HepG2 (cell line): Measurements from ENCODE around the gene IRF1. TPM values are rescaled to one million over a fixed set of nuclear protein-coding genes. Genes with fewer than 3 reads are reported as not detected.

Source experiments
- FOSL1 ChIP-seq: sonication (generic); formaldehyde crosslinking; IDR thresholded peaks from 2 replicates; pipeline ENCODE4 v1.9.0; 2021; ENCODE audit warnings: missing genetic modification reagents, borderline replicate concordance
- HHEX ChIP-seq: IDR thresholded peaks from 2 replicates; pipeline ENCODE4 v1.6.1; 2016; ENCODE audit warnings: control low read depth
- RARG ChIP-seq: sonication (generic); formaldehyde crosslinking; IDR thresholded peaks from 2 replicates; pipeline ENCODE4 v1.4.0; 2020; ENCODE audit warnings: low read depth, mild to moderate bottlenecking, missing genetic modification reagents
- polyA plus RNA-seq, 8 experiments: library from polyadenylated mRNA; depleted of rRNA in 3 of 8; stranded (reverse) in 7 of 8; unstranded in 1 of 8; fragments of >200 nt; fragmentation: Illumina TruSeq in 4 of 8; extraction: Trizol in 4 of 8; gene quantifications; 2 replicates each; pipeline versions ENCODE4 v1.2.1 to v1.2.3, GENCODE V29; 2011 to 2016; ENCODE audit warnings: low read depth in 4 of 8, missing spikeins in 1 of 8, mixed read lengths in 1 of 8; ENCODE audit not compliant: insufficient read depth in 1 of 8
- total RNA-seq, 5 experiments: library from RNA; depleted of rRNA; stranded (reverse); fragments of >200 nt; fragmentation: Illumina TruSeq; extraction: Trizol; gene quantifications; 2 replicates each; pipeline ENCODE4 v1.2.3, GENCODE V29; 2016; ENCODE audit warnings: low read depth in 1 of 5
- TF ChIP-seq, protein P1 (sequence below): sonication (generic); formaldehyde crosslinking; IDR thresholded peaks from 2 replicates; pipeline ENCODE4 v1.4.0; 2020; ENCODE audit warnings: missing genetic modification reagents
- TF ChIP-seq, protein P2 (sequence below): sonication (generic); formaldehyde crosslinking; IDR thresholded peaks from 2 replicates; pipeline ENCODE4 v1.4.0; 2020; ENCODE audit warnings: low read depth, mild to moderate bottlenecking, missing genetic modification reagents
- TF ChIP-seq, protein P3 (sequence below), 2 experiments: fragments of 450-650 bp in 1 of 2; sonication (generic) in 1 of 2; formaldehyde crosslinking in 1 of 2; IDR thresholded peaks; 2 replicates each; pipeline versions ENCODE4 v1.6.1 to v1.8.0; 2016 to 2022; ENCODE audit warnings: antibody characterized with exemption in 1 of 2, mild to moderate bottlenecking in 1 of 2, missing genetic modification reagents in 1 of 2
- TF ChIP-seq, protein P4 (sequence below): sonication (generic); formaldehyde crosslinking; IDR thresholded peaks from 2 replicates; pipeline ENCODE4; 2020; ENCODE audit warnings: missing genetic modification reagents, mild to moderate bottlenecking, borderline replicate concordance
- TF ChIP-seq, protein P5 (sequence below): sonication (generic); formaldehyde crosslinking; IDR thresholded peaks from 2 replicates; pipeline ENCODE4 v1.5.0; 2020; ENCODE audit warnings: mild to moderate bottlenecking, missing genetic modification reagents, moderate library complexity

IRF1 gene
- total and polyA plus RNA-seq, 2 of the 13 experiments (the other 11 are each of a cell fraction or from before 2014, with no cell fraction given): 4.1 to 8.8 TPM

DNA sequence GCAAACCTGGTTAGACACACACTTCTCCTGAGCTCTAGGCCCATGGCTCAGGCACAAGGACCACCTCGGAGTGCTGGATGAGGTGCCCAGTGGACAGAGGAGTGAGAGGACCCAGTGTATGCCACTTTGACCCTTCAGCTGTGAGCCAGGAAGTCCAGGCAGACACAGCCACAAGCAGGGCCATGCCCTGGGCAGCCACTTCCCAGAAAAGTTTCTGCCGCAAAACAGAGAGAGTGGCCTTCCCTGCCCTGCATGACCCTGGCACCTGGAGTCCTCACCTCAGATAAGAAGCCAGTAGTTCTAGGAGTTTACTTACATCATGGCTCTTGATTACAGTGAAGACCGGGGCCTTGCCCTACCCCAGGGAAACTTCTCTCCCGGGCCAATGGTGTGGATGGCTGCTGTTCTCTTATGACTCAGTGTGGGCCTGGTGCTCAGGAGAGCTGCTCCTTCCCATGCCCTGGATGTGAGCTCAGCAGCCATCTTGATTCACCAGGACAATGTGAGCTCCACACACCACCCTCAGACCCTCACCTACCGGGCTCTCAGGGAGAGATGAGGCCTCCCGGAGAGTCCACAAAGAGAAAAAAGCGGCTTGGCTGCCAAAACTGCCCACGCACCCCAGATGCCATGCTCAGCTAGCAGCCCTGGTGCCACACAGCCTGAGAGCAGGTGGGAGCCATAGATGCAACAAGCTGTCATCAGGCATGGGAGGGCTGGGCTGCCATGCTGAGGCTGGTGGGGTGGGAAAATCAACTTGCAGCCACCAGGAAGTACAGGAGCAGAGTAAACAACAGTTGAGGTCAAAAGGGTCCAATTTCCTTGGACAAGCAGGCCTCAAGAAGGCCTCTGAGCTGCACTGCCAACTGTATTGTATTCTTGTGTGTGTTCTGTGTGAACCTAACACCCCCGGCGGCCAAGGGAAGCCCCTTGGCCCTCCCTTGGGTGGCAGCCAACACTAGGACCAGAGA, 11.7 kb upstream of the IRF1 start (continued):
- TF ChIP-seq, protein P1, sequence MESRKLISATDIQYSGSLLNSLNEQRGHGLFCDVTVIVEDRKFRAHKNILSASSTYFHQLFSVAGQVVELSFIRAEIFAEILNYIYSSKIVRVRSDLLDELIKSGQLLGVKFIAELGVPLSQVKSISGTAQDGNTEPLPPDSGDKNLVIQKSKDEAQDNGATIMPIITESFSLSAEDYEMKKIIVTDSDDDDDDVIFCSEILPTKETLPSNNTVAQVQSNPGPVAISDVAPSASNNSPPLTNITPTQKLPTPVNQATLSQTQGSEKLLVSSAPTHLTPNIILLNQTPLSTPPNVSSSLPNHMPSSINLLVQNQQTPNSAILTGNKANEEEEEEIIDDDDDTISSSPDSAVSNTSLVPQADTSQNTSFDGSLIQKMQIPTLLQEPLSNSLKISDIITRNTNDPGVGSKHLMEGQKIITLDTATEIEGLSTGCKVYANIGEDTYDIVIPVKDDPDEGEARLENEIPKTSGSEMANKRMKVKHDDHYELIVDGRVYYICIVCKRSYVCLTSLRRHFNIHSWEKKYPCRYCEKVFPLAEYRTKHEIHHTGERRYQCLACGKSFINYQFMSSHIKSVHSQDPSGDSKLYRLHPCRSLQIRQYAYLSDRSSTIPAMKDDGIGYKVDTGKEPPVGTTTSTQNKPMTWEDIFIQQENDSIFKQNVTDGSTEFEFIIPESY (CRISPR knock-in tag): no peak
- TF ChIP-seq HHEX (CRISPR knock-in tag): no peak
- TF ChIP-seq, protein P2, sequence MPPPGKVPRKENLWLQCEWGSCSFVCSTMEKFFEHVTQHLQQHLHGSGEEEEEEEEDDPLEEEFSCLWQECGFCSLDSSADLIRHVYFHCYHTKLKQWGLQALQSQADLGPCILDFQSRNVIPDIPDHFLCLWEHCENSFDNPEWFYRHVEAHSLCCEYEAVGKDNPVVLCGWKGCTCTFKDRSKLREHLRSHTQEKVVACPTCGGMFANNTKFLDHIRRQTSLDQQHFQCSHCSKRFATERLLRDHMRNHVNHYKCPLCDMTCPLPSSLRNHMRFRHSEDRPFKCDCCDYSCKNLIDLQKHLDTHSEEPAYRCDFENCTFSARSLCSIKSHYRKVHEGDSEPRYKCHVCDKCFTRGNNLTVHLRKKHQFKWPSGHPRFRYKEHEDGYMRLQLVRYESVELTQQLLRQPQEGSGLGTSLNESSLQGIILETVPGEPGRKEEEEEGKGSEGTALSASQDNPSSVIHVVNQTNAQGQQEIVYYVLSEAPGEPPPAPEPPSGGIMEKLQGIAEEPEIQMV (CRISPR knock-in tag): no peak
- no peak for TF ChIP-seq FOSL1
- TF ChIP-seq, protein P3, sequence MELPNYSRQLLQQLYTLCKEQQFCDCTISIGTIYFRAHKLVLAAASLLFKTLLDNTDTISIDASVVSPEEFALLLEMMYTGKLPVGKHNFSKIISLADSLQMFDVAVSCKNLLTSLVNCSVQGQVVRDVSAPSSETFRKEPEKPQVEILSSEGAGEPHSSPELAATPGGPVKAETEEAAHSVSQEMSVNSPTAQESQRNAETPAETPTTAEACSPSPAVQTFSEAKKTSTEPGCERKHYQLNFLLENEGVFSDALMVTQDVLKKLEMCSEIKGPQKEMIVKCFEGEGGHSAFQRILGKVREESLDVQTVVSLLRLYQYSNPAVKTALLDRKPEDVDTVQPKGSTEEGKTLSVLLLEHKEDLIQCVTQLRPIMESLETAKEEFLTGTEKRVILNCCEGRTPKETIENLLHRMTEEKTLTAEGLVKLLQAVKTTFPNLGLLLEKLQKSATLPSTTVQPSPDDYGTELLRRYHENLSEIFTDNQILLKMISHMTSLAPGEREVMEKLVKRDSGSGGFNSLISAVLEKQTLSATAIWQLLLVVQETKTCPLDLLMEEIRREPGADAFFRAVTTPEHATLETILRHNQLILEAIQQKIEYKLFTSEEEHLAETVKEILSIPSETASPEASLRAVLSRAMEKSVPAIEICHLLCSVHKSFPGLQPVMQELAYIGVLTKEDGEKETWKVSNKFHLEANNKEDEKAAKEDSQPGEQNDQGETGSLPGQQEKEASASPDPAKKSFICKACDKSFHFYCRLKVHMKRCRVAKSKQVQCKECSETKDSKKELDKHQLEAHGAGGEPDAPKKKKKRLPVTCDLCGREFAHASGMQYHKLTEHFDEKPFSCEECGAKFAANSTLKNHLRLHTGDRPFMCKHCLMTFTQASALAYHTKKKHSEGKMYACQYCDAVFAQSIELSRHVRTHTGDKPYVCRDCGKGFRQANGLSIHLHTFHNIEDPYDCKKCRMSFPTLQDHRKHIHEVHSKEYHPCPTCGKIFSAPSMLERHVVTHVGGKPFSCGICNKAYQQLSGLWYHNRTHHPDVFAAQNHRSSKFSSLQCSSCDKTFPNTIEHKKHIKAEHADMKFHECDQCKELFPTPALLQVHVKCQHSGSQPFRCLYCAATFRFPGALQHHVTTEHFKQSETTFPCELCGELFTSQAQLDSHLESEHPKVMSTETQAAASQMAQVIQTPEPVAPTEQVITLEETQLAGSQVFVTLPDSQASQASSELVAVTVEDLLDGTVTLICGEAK (IDR thresholded peaks at IDR 0.05): no peak
- TF ChIP-seq, protein P3 (CRISPR knock-in tag; IDR thresholded peaks at IDR 0.05): no peak
- TF ChIP-seq, protein P4, sequence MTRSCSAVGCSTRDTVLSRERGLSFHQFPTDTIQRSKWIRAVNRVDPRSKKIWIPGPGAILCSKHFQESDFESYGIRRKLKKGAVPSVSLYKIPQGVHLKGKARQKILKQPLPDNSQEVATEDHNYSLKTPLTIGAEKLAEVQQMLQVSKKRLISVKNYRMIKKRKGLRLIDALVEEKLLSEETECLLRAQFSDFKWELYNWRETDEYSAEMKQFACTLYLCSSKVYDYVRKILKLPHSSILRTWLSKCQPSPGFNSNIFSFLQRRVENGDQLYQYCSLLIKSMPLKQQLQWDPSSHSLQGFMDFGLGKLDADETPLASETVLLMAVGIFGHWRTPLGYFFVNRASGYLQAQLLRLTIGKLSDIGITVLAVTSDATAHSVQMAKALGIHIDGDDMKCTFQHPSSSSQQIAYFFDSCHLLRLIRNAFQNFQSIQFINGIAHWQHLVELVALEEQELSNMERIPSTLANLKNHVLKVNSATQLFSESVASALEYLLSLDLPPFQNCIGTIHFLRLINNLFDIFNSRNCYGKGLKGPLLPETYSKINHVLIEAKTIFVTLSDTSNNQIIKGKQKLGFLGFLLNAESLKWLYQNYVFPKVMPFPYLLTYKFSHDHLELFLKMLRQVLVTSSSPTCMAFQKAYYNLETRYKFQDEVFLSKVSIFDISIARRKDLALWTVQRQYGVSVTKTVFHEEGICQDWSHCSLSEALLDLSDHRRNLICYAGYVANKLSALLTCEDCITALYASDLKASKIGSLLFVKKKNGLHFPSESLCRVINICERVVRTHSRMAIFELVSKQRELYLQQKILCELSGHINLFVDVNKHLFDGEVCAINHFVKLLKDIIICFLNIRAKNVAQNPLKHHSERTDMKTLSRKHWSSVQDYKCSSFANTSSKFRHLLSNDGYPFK (CRISPR knock-in tag): peak; percentile 46; the same call in 1 of the 2 replicates
- TF ChIP-seq RARG (CRISPR knock-in tag): no peak
- TF ChIP-seq, protein P5, sequence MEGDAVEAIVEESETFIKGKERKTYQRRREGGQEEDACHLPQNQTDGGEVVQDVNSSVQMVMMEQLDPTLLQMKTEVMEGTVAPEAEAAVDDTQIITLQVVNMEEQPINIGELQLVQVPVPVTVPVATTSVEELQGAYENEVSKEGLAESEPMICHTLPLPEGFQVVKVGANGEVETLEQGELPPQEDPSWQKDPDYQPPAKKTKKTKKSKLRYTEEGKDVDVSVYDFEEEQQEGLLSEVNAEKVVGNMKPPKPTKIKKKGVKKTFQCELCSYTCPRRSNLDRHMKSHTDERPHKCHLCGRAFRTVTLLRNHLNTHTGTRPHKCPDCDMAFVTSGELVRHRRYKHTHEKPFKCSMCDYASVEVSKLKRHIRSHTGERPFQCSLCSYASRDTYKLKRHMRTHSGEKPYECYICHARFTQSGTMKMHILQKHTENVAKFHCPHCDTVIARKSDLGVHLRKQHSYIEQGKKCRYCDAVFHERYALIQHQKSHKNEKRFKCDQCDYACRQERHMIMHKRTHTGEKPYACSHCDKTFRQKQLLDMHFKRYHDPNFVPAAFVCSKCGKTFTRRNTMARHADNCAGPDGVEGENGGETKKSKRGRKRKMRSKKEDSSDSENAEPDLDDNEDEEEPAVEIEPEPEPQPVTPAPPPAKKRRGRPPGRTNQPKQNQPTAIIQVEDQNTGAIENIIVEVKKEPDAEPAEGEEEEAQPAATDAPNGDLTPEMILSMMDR (CRISPR knock-in tag): no peak; the same call in 1 of the 2 replicates
